ENCODE results near the gene GTF3C2. TPM values are rescaled to one million over a fixed set of nuclear protein-coding genes. Genes with fewer than 3 reads are reported as not detected.

Gene GTF3C2
- total and polyA plus RNA-seq, 2 of the 13 experiments (the other 11 are each of a cell fraction or from before 2014, with no cell fraction given), result 77.5 to 130 TPM

GRCh38 chr2:27320958-27321543 lies 35.5 kb downstream of the GTF3C2 start (continued):
- no peak for TF ChIP-seq ZMYM2 (CRISPR knock-in tag; IDR thresholded peaks at IDR 0.05)
- TF ChIP-seq ZNF607 (CRISPR knock-in tag; IDR thresholded peaks at IDR 0.05; ENCODE audit: borderline replicate concordance), result 0 out of 2 replicates have a peak, but pooled peaks have one; percentile 12
- TF ChIP-seq NRL (CRISPR knock-in tag; IDR thresholded peaks at IDR 0.05; ENCODE audit: borderline replicate concordance), result peak; percentile 82; the same call in 1 of the 2 replicates
- TF ChIP-seq HOXD1 (CRISPR knock-in tag; IDR thresholded peaks at IDR 0.05), result no peak; the same call in 1 of the 2 replicates
- no peak for TF ChIP-seq BRCA1 (CRISPR knock-in tag; IDR thresholded peaks at IDR 0.05)
- TF ChIP-seq RBFOX2 (IDR thresholded peaks at IDR 0.05; ENCODE audit: low read depth, low read length), result no peak
- peak; percentile 50 for TF ChIP-seq ZNF772 (CRISPR knock-in tag; IDR thresholded peaks at IDR 0.05)
- no peak for TF ChIP-seq ZNF503 (CRISPR knock-in tag; IDR thresholded peaks at IDR 0.05)
- peak; percentile 36; the same call in 1 of the 2 replicates for TF ChIP-seq KMT2A (CRISPR knock-in tag; IDR thresholded peaks at IDR 0.05)
- TF ChIP-seq RBM22 (optimal IDR thresholded peaks at IDR 0.05; ENCODE audit: low read length), result peak; percentile 34
- TF ChIP-seq PBX3 (CRISPR knock-in tag; IDR thresholded peaks at IDR 0.05; ENCODE audit: borderline replicate concordance), result no peak
- no peak for TF ChIP-seq ZNF562 (CRISPR knock-in tag; IDR thresholded peaks at IDR 0.05; ENCODE audit: borderline replicate concordance)
- TF ChIP-seq NR2C2 (CRISPR knock-in tag; IDR thresholded peaks at IDR 0.05; ENCODE audit: borderline replicate concordance), result peak; percentile 50; the same call in 1 of the 2 replicates
- peak; percentile 84; the same call in 1 of the 2 replicates for TF ChIP-seq BCL3 (CRISPR knock-in tag; IDR thresholded peaks at IDR 0.05)
- no peak for TF ChIP-seq PAF1 (CRISPR knock-in tag; IDR thresholded peaks at IDR 0.05)
- TF ChIP-seq AHDC1 (CRISPR knock-in tag; IDR thresholded peaks at IDR 0.05; ENCODE audit: borderline replicate concordance), result no peak; the same call in 1 of the 2 replicates
